ENCODE measurements around the gene ZBTB7B.

DNA sequence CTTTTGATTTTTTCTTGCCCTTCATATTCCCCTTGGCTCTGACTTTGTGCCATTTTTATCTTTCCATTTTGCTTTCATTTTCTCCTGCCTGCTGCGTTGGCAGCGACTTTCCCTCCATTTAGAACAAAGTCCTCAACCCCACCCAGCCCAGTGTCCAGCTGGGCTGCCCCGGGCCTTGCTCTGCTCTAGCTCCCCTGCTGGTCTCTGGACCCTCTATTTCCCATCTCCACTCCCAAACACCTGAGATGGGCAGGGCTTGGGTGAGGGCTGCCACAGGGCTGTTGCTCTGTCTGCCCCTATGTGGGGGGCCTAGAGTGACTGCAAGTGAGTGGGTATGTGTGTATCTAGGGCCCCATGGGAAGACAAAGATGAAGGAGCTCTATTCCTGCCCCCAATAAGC lies 41.2 kb downstream of the ZBTB7B start:
- TF ChIP-seq, protein P1, sequence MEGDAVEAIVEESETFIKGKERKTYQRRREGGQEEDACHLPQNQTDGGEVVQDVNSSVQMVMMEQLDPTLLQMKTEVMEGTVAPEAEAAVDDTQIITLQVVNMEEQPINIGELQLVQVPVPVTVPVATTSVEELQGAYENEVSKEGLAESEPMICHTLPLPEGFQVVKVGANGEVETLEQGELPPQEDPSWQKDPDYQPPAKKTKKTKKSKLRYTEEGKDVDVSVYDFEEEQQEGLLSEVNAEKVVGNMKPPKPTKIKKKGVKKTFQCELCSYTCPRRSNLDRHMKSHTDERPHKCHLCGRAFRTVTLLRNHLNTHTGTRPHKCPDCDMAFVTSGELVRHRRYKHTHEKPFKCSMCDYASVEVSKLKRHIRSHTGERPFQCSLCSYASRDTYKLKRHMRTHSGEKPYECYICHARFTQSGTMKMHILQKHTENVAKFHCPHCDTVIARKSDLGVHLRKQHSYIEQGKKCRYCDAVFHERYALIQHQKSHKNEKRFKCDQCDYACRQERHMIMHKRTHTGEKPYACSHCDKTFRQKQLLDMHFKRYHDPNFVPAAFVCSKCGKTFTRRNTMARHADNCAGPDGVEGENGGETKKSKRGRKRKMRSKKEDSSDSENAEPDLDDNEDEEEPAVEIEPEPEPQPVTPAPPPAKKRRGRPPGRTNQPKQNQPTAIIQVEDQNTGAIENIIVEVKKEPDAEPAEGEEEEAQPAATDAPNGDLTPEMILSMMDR (IDR thresholded peaks at IDR 0.05) = no peak
- TF ChIP-seq POLR2A (IDR thresholded peaks at IDR 0.05) = no peak
- no peak for TF ChIP-seq POLR2AphosphoS5 (IDR thresholded peaks at IDR 0.05; ENCODE audit: insufficient read depth in 1 of 2, low read depth in 1 of 2)
